Heart left ventricle (tissue), 16 donors: ENCODE measurements around the gene NRP1. TPM values are rescaled to one million over a fixed set of nuclear protein-coding genes. Genes with fewer than 3 reads are reported as not detected.
A peak's percentile ranks its signal among the peaks of the same experiment; 100 is the strongest.

ENCODE experiments used
- ATAC-seq, 4 donors: fragments of 200-7000 bp; cut with Tn5 transposase; one replicate each; pipeline ENCODE4 v1.9.1; 2020 to 2022; ENCODE audit warnings: moderate library complexity in 4 of 4, mild to moderate bottlenecking in 3 of 4, moderate number of reproducible peaks in 1 of 4
- DNase-seq, 5 donors: peaks; one replicate each; pipeline ENCODE4 v3.0.0-alpha.2; 2020
- H3K27ac ChIP-seq, 12 donors: fragments of 200-600 bp; sonication (generic) in 4 of 12; one replicate each; pipeline versions ENCODE4 v1.5.0 to v1.8.0; 2016 to 2022; ENCODE audit warnings: mild to moderate bottlenecking in 2 of 12
- H3K27me3 ChIP-seq, 9 donors: fragments of 200-600 bp; sonication (generic) in 2 of 9; one replicate each; pipeline versions ENCODE4 v1.5.1 to v1.8.0; 2016 to 2022; ENCODE audit warnings: mild to moderate bottlenecking in 3 of 9
- H3K36me3 ChIP-seq, 9 donors: fragments of 200-600 bp; sonication (generic) in 2 of 9; one replicate each; pipeline versions ENCODE4 v1.5.0 to v1.8.0; 2018 to 2022; ENCODE audit warnings: mild to moderate bottlenecking in 2 of 9
- H3K4me1 ChIP-seq, 12 donors: fragments of 200-600 bp; sonication (generic) in 4 of 12; one replicate each; pipeline versions ENCODE4 v1.5.0 to v1.8.0; 2016 to 2022; ENCODE audit warnings: mild to moderate bottlenecking in 3 of 12
- H3K4me3 ChIP-seq, 12 donors: fragments of 200-600 bp; sonication (generic) in 4 of 12; one replicate each; pipeline versions ENCODE4 v1.5.0 to v1.8.0; 2017 to 2022; ENCODE audit warnings: mild to moderate bottlenecking in 9 of 12, moderate library complexity in 4 of 12
- H3K9me3 ChIP-seq, 12 donors: fragments of 200-600 bp; sonication (generic) in 4 of 12; one replicate each; pipeline versions ENCODE4 v1.5.0 to v1.8.0; 2016 to 2022; ENCODE audit warnings: mild to moderate bottlenecking in 1 of 12
- POLR2A ChIP-seq, 2 donors: fragments of 450-650 bp; IDR thresholded peaks; one replicate each; pipeline ENCODE4 v1.6.1; 2017; ENCODE audit warnings: antibody characterized with exemption in 2 of 2, mild to moderate bottlenecking in 2 of 2, moderate library complexity in 2 of 2
- WGBS, 4 donors: extraction: QIAGEN DNeasy Blood & Tissue Kit in 2 of 4; methylation state at CpG; one replicate each; pipeline versions ENCODE4 v1.1.5 to v1.1.7; 2013 to 2018; 5-methylcytosine and 5-hydroxymethylcytosine counted together
- intact Hi-C, 10 donors: fragments of 100-400 bp; cut with DNase I; formaldehyde crosslinking; loops; one replicate each; pipeline versions ENCODE4 v1.11.1 to v1.14.2; 2022
- polyA plus RNA-seq, 2 donors: library from polyadenylated mRNA; stranded (reverse); fragments of 200-250 nt; gene quantifications; one replicate each; pipeline ENCODE4 v1.2.3, GENCODE V29; 2013
- total RNA-seq, 9 donors: library from RNA; depleted of rRNA in 2 of 9; stranded (reverse); fragments of >200 nt in 2 of 9; fragmentation: NEBNext Ultra II Directional in 3 of 9; extraction: Animal tissue kit (Norgen Biotek cat#: 25700) in 3 of 9; gene quantifications; one replicate each; pipeline versions ENCODE4 v1.1.0 to v1.2.4, GENCODE V29; 2016 to 2023
- TF ChIP-seq, protein P1 (sequence below), 12 donors: fragments of 200-600 bp; sonication (generic) in 4 of 12; IDR thresholded peaks; one replicate each; pipeline versions ENCODE4 v1.5.0 to v1.8.0; 2018 to 2022; ENCODE audit warnings: antibody characterized with exemption in 12 of 12, mild to moderate bottlenecking in 5 of 12
- donor health status: ischemic (EF 13 %, LVEDD 7.1; RV severe dilation, severe dysfunction).
- donor health status: healthy with polysubstance abuse.
- donor health status: DM: no; HTN: yes; CAD: no.
- donor health status: DM: no; HTN: no; CAD: no.
- donor health status: ischemic (EF 25% LVEDD 6.9; RV normal size, moderate dysfunction).
- donor health status: ischemic (EF 25% LVEDD 5.7; RV mildly dilated, moderate dysfunction).
- donor health status: healthy.
- donor health status: DM: yes; HTN: yes; CAD: no.
- donor health status: ischemic (EF 35%, LVEDD 5.7; RV mildly dilated, moderate dysfunction).
- donor health status: nonischemic (EF 11% LVEDD 7.7; RV severe dilation, severe dysfunction).
- donor health status: DM: yes; HTN: yes; CAD: no.
- donor health status: PGD.
- donor health status: ischemic (EF 29% LVEDD 5.4; RV normal size, mild dysfunction).
- donor health status: nonischemic (EF 23%, LVEDD 6.1; RV moderate dilation, normal function).

Gene NRP1
- total and polyA plus RNA-seq, 11 donors = 47.1 to 279 (median 152) TPM

GRCh38 chr10:33239257-33239656 lies 95.2 kb downstream of the NRP1 start:
- Histone ChIP-seq H3K4me1 (peaks cover 6 to 67% (median 46%) of the 10 kb centered on the region in 12 donors), H3K9me3 (no peaks in the 10 kb centered on the region), H3K36me3 (peaks cover 0 to 83% (median 38%) of the 10 kb centered on the region in 9 donors), H3K4me3 (no peak overlapping the region), H3K27ac (peak overlapping the region in 1 of 12 donors; percentile 11), H3K27me3 (no peaks in the 10 kb centered on the region)
- WGBS, 4 donors = 87 to 96% (median 94%) methylated on average over 2 of the region's 2 CpGs
- no peak for ATAC-seq
- no peak for DNase-seq
- TF ChIP-seq, protein P1, sequence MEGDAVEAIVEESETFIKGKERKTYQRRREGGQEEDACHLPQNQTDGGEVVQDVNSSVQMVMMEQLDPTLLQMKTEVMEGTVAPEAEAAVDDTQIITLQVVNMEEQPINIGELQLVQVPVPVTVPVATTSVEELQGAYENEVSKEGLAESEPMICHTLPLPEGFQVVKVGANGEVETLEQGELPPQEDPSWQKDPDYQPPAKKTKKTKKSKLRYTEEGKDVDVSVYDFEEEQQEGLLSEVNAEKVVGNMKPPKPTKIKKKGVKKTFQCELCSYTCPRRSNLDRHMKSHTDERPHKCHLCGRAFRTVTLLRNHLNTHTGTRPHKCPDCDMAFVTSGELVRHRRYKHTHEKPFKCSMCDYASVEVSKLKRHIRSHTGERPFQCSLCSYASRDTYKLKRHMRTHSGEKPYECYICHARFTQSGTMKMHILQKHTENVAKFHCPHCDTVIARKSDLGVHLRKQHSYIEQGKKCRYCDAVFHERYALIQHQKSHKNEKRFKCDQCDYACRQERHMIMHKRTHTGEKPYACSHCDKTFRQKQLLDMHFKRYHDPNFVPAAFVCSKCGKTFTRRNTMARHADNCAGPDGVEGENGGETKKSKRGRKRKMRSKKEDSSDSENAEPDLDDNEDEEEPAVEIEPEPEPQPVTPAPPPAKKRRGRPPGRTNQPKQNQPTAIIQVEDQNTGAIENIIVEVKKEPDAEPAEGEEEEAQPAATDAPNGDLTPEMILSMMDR (IDR thresholded peaks at IDR 0.05) = no peak
- TF ChIP-seq POLR2A (IDR thresholded peaks at IDR 0.05) = no peak
- intact Hi-C loops = loop anchor here in 1 of 10 donors (5.0 kb wide), 1 partner anchor 37 kb away; no protein-coding TSS in a partner anchor

GRCh38 chr10:33238643-33239042 lies 95.8 kb downstream of the NRP1 start:
- H3K36me3 ChIP-seq = peaks cover 0 to 82% (median 44%) of the 10 kb centered on the region in 9 donors
- intact Hi-C loops = loop anchor here in 1 of 10 donors (5.0 kb wide), 1 partner anchor 36 kb away; no protein-coding TSS in a partner anchor
- H3K27ac ChIP-seq = peak overlapping the region in 2 of 12 donors; percentile 11 to 16
- ATAC-seq (no peak), DNase-seq (no peak)
- H3K27me3 ChIP-seq = no peaks in the 10 kb centered on the region
- 88 to 95% (median 92%) methylated on average over 3 of the region's 3 CpGs for WGBS, 4 donors
- H3K4me1 ChIP-seq = peaks cover 6 to 72% (median 48%) of the 10 kb centered on the region in 12 donors
- TF ChIP-seq, protein P1 (IDR thresholded peaks at IDR 0.05) = no peak
- TF ChIP-seq POLR2A (IDR thresholded peaks at IDR 0.05) = no peak
- no peak overlapping the region for H3K4me3 ChIP-seq
- no peaks in the 10 kb centered on the region for H3K9me3 ChIP-seq

- Histone ChIP-seq H3K27ac (peak overlapping the region in 2 of 12 donors; percentile 12 to 16), H3K4me1 (peaks cover 6 to 78% (median 55%) of the 10 kb centered on the region in 12 donors), H3K27me3 (no peaks in the 10 kb centered on the region), H3K9me3 (no peaks in the 10 kb centered on the region), H3K36me3 (peaks cover 0 to 75% (median 44%) of the 10 kb centered on the region in 9 donors), H3K4me3 (no peak overlapping the region)
- intact Hi-C loops = loop anchor here in 1 of 10 donors (5.0 kb wide), 1 partner anchor 36 kb away; no protein-coding TSS in a partner anchor
- DNase-seq (no peak), ATAC-seq (no peak)
- TF ChIP-seq POLR2A (IDR thresholded peaks at IDR 0.05) = no peak
- TF ChIP-seq, protein P1 (IDR thresholded peaks at IDR 0.05) = no peak
- WGBS, 4 donors = 61 to 73% (median 71%) methylated on average over 8 of the region's 8 CpGs
Observed at GRCh38 chr10:33237736-33238624, 96.5 kb downstream of the NRP1 start.

- DNase-seq = no peak
- TF ChIP-seq, protein P1 (IDR thresholded peaks at IDR 0.05) = no peak
- TF ChIP-seq POLR2A (IDR thresholded peaks at IDR 0.05) = no peak
- no peak overlapping the region for H3K4me3 ChIP-seq
- no peak for ATAC-seq
- peak overlapping the region in 5 of 12 donors; percentile 6 to 73 (median 65) for H3K27ac ChIP-seq
- no peaks in the 10 kb centered on the region for H3K9me3 ChIP-seq
- peaks cover 6 to 80% (median 59%) of the 10 kb centered on the region in 12 donors for H3K4me1 ChIP-seq
- WGBS, 4 donors = 62 to 71% (median 69%) methylated on average over 6 of the region's 6 CpGs
- no peaks in the 10 kb centered on the region for H3K27me3 ChIP-seq
- intact Hi-C loops = loop anchor here in 1 of 10 donors (5.0 kb wide), 1 partner anchor 35 kb away; no protein-coding TSS in a partner anchor
- H3K36me3 ChIP-seq = peaks cover 0 to 64% (median 42%) of the 10 kb centered on the region in 9 donors
Observed at GRCh38 chr10:33236916-33237315, 97.6 kb downstream of the NRP1 start.
